ENCODE results near the gene DEK. TPM values are rescaled to one million over a fixed set of nuclear protein-coding genes. Genes with fewer than 3 reads are reported as not detected.
"Not testable (repeated sequence)": the region's sequence is repeated elsewhere in the genome, so short reads cannot be mapped to it uniquely, and the experiment has no call there.

DEK gene
- total RNA-seq, 2 experiments from 2014 or later: 52.7 to 56.7 TPM

- no peak overlapping the region for H3K4me3 ChIP-seq (ENCODE audit: low read length)
- peaks cover 45% of the 10 kb centered on the region for H3K36me3 ChIP-seq (ENCODE audit: insufficient read depth, low read length)
- H3K9me3 Mint-ChIP-seq: peaks cover 17% of the 10 kb centered on the region
- TF ChIP-seq, protein P1, sequence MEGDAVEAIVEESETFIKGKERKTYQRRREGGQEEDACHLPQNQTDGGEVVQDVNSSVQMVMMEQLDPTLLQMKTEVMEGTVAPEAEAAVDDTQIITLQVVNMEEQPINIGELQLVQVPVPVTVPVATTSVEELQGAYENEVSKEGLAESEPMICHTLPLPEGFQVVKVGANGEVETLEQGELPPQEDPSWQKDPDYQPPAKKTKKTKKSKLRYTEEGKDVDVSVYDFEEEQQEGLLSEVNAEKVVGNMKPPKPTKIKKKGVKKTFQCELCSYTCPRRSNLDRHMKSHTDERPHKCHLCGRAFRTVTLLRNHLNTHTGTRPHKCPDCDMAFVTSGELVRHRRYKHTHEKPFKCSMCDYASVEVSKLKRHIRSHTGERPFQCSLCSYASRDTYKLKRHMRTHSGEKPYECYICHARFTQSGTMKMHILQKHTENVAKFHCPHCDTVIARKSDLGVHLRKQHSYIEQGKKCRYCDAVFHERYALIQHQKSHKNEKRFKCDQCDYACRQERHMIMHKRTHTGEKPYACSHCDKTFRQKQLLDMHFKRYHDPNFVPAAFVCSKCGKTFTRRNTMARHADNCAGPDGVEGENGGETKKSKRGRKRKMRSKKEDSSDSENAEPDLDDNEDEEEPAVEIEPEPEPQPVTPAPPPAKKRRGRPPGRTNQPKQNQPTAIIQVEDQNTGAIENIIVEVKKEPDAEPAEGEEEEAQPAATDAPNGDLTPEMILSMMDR (IDR thresholded peaks at IDR 0.05): no peak
- peaks cover 99% of the 10 kb centered on the region for H3K36me3 Mint-ChIP-seq (ENCODE audit: low read depth)
- ChIA-PET POLR2A (no interaction called here), CTCF (interaction anchor here (0.9 kb wide), 1 partner anchor 34 kb away, joined by 3 read pairs; no protein-coding TSS in a partner anchor)
- intact Hi-C loops (cut with DNase I, micrococcal nuclease): no loop called here
- ATAC-seq (ENCODE audit: poor library complexity) (no peak), DNase-seq (no peak)
- H3K27me3 Mint-ChIP-seq: no peaks in the 10 kb centered on the region
- no peak overlapping the region for H3K27ac Mint-ChIP-seq
- H3K27ac ChIP-seq (ENCODE audit: low read depth in 1 of 2, low read length in 2 of 2): no peak overlapping the region
- H3K4me1 ChIP-seq (ENCODE audit: insufficient read depth, low read length): no peaks in the 10 kb centered on the region
- peaks cover 8% of the 10 kb centered on the region for H3K4me1 Mint-ChIP-seq (ENCODE audit: low read depth)
- H3K4me3 Mint-ChIP-seq: no peak overlapping the region
- H3K9me3 ChIP-seq (ENCODE audit: control insufficient read depth in 1 of 2, insufficient read depth in 1 of 2, low read length in 2 of 2): no peaks in the 10 kb centered on the region
- H3K27me3 ChIP-seq (ENCODE audit: control insufficient read depth in 1 of 2, insufficient read depth in 2 of 2, low read length in 2 of 2): no peaks in the 10 kb centered on the region
These were observed 29.8 kb downstream of the DEK start for GRCh38 chr6:18234564-18234963.

GRCh38 chr6:18233770-18234169, 30.6 kb downstream of the DEK start:
- CTCF ChIA-PET; H3K27ac ChIP-seq (ENCODE audit: low read depth in 1 of 2, low read length in 2 of 2); DNase-seq; H3K27me3 Mint-ChIP-seq; H3K4me1 ChIP-seq (ENCODE audit: insufficient read depth, low read length); H3K9me3 ChIP-seq (ENCODE audit: control insufficient read depth in 1 of 2, insufficient read depth in 1 of 2, low read length in 2 of 2); intact Hi-C loops (cut with DNase I, micrococcal nuclease); H3K27ac Mint-ChIP-seq; H3K27me3 ChIP-seq (ENCODE audit: control insufficient read depth in 1 of 2, insufficient read depth in 2 of 2, low read length in 2 of 2); POLR2A ChIA-PET; H3K4me1 Mint-ChIP-seq (ENCODE audit: low read depth); H3K4me3 ChIP-seq (ENCODE audit: low read length); H3K4me3 Mint-ChIP-seq; ATAC-seq (ENCODE audit: poor library complexity): not testable (repeated sequence)
- peaks cover 20% of the 10 kb centered on the region for H3K9me3 Mint-ChIP-seq
- peaks cover 99% of the 10 kb centered on the region for H3K36me3 Mint-ChIP-seq (ENCODE audit: low read depth)
- H3K36me3 ChIP-seq (ENCODE audit: insufficient read depth, low read length): peaks cover 46% of the 10 kb centered on the region

DNA sequence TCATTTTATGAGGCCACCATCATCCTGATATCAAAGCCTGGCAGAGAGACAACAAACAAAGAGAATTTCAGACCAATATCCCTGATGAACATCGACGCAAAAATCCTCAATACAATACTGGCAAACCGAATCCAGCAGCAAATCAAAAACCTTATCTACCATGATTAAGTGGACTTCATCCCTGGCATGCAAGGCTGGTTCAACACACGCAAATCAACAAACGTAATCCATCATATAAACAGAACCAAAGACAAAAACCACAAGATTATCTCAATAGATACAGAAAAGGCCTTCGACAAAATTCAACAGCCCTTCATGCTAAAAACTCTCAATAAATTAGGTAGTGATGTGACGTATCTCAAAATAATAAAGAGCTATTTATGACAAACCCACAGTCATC, 32.5 kb downstream of the DEK start:
- peaks cover 14% of the 10 kb centered on the region for H3K4me1 Mint-ChIP-seq (ENCODE audit: low read depth)
- H3K36me3 Mint-ChIP-seq (ENCODE audit: low read depth): peaks cover 97% of the 10 kb centered on the region
- CTCF ChIA-PET; ATAC-seq (ENCODE audit: poor library complexity); H3K9me3 ChIP-seq (ENCODE audit: control insufficient read depth in 1 of 2, insufficient read depth in 1 of 2, low read length in 2 of 2); H3K4me3 ChIP-seq (ENCODE audit: low read length); H3K4me3 Mint-ChIP-seq; H3K27me3 ChIP-seq (ENCODE audit: control insufficient read depth in 1 of 2, insufficient read depth in 2 of 2, low read length in 2 of 2); H3K4me1 ChIP-seq (ENCODE audit: insufficient read depth, low read length); DNase-seq; H3K27me3 Mint-ChIP-seq; intact Hi-C loops (cut with DNase I, micrococcal nuclease); H3K27ac Mint-ChIP-seq; POLR2A ChIA-PET; H3K27ac ChIP-seq (ENCODE audit: low read depth in 1 of 2, low read length in 2 of 2): not testable (repeated sequence)
- peaks cover 20% of the 10 kb centered on the region for H3K9me3 Mint-ChIP-seq
- H3K36me3 ChIP-seq (ENCODE audit: insufficient read depth, low read length): peaks cover 56% of the 10 kb centered on the region

GRCh38 chr6:18228590-18228989, 35.7 kb downstream of the DEK start:
- Mint-ChIP-seq H3K36me3 (ENCODE audit: low read depth) (peaks cover 93% of the 10 kb centered on the region), H3K9me3 (peaks cover 12% of the 10 kb centered on the region), H3K4me1 (ENCODE audit: low read depth) (peaks cover 10% of the 10 kb centered on the region)
- H3K27ac ChIP-seq (ENCODE audit: low read depth in 1 of 2, low read length in 2 of 2); H3K4me3 ChIP-seq (ENCODE audit: low read length); DNase-seq; H3K4me3 Mint-ChIP-seq; H3K4me1 ChIP-seq (ENCODE audit: insufficient read depth, low read length); ATAC-seq (ENCODE audit: poor library complexity); intact Hi-C loops (cut with DNase I, micrococcal nuclease); H3K27me3 Mint-ChIP-seq; H3K27ac Mint-ChIP-seq; POLR2A ChIA-PET; H3K9me3 ChIP-seq (ENCODE audit: control insufficient read depth in 1 of 2, insufficient read depth in 1 of 2, low read length in 2 of 2); CTCF ChIA-PET; H3K27me3 ChIP-seq (ENCODE audit: control insufficient read depth in 1 of 2, insufficient read depth in 2 of 2, low read length in 2 of 2): not testable (repeated sequence)
- H3K36me3 ChIP-seq (ENCODE audit: insufficient read depth, low read length): peaks cover 47% of the 10 kb centered on the region

DNA sequence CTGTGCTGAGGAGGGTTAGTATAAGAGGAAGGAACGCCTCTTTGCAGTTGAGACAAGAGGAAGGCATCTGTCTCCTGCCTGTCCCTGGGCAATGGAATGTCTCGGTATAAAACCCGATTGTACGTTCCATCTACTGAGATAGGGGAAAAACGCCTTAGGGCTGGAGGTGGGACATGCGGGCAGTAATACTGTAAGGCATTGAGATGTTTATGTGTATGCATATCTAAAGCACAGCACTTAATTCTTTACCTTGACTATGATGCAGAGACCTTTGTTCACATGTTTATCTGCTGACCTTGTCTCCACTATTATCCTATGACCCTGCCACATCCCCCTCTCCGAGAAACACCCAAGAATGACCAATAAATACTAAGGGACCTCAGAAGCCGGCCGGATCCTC, 37.2 kb downstream of the DEK start:
- intact Hi-C loops (cut with DNase I, micrococcal nuclease); DNase-seq; H3K27ac Mint-ChIP-seq; H3K9me3 ChIP-seq (ENCODE audit: control insufficient read depth in 1 of 2, insufficient read depth in 1 of 2, low read length in 2 of 2); CTCF ChIA-PET; H3K27me3 ChIP-seq (ENCODE audit: control insufficient read depth in 1 of 2, insufficient read depth in 2 of 2, low read length in 2 of 2); H3K27ac ChIP-seq (ENCODE audit: low read depth in 1 of 2, low read length in 2 of 2); POLR2A ChIA-PET; H3K27me3 Mint-ChIP-seq; H3K4me3 ChIP-seq (ENCODE audit: low read length); H3K4me1 ChIP-seq (ENCODE audit: insufficient read depth, low read length); ATAC-seq (ENCODE audit: poor library complexity); H3K4me3 Mint-ChIP-seq: not testable (repeated sequence)
- peaks cover 10% of the 10 kb centered on the region for H3K4me1 Mint-ChIP-seq (ENCODE audit: low read depth)
- peaks cover 10% of the 10 kb centered on the region for H3K9me3 Mint-ChIP-seq
- H3K36me3 Mint-ChIP-seq (ENCODE audit: low read depth): peaks cover 90% of the 10 kb centered on the region
- peaks cover 52% of the 10 kb centered on the region for H3K36me3 ChIP-seq (ENCODE audit: insufficient read depth, low read length)

GRCh38 chr6:18226451-18227105, 37.8 kb downstream of the DEK start:
- H3K4me3 Mint-ChIP-seq; H3K9me3 Mint-ChIP-seq; H3K27me3 Mint-ChIP-seq; H3K4me3 ChIP-seq (ENCODE audit: low read length); DNase-seq; H3K9me3 ChIP-seq (ENCODE audit: control insufficient read depth in 1 of 2, insufficient read depth in 1 of 2, low read length in 2 of 2); H3K27ac Mint-ChIP-seq; H3K27ac ChIP-seq (ENCODE audit: low read depth in 1 of 2, low read length in 2 of 2); H3K4me1 Mint-ChIP-seq (ENCODE audit: low read depth); H3K27me3 ChIP-seq (ENCODE audit: control insufficient read depth in 1 of 2, insufficient read depth in 2 of 2, low read length in 2 of 2); POLR2A ChIA-PET; CTCF ChIA-PET; H3K4me1 ChIP-seq (ENCODE audit: insufficient read depth, low read length); ATAC-seq (ENCODE audit: poor library complexity); intact Hi-C loops (cut with DNase I, micrococcal nuclease): not testable (repeated sequence)
- peaks cover 90% of the 10 kb centered on the region for H3K36me3 Mint-ChIP-seq (ENCODE audit: low read depth)
- H3K36me3 ChIP-seq (ENCODE audit: insufficient read depth, low read length): peaks cover 55% of the 10 kb centered on the region

All from CD4-positive, alpha-beta T cell (primary cell).